Right ventricle myocardium inferior (tissue), 1 donor: Measurements from ENCODE around the gene ZNF157. TPM values are rescaled to one million over a fixed set of nuclear protein-coding genes. Genes with fewer than 3 reads are reported as not detected.
"Not testable (repeated sequence)": the region's sequence is repeated elsewhere in the genome, so short reads cannot be mapped to it uniquely, and the experiment has no call there.

Experiments
- ATAC-seq: fragments of 200-7000 bp; cut with Tn5 transposase; one replicate; pipeline ENCODE4 v1.9.1; 2020; ENCODE audit warnings: mild to moderate bottlenecking, moderate library complexity
- DNase-seq: peaks from one replicate; pipeline ENCODE4 v3.0.0; 2021; ENCODE audit errors: missing footprints
- intact Hi-C: fragments of 100-400 bp; cut with DNase I; formaldehyde crosslinking; loops from one replicate; pipeline ENCODE4 v1.11.0; 2022
- long read RNA-seq: library from polyadenylated mRNA; unstranded; transcript quantifications from one replicate; pipeline ENCODE4 v2.0.0, GENCODE V29; 2021
- total RNA-seq: library from RNA; stranded (reverse); fragmentation: NEBNext Ultra II Directional; extraction: Animal tissue kit (Norgen Biotek cat#: 25700); gene quantifications from one replicate; pipeline ENCODE4 v1.2.1, GENCODE V29; 2021
- donor health status: DM: no; HTN: yes; CAD: no; lungs with severe emphysema.

The ZNF157 gene
- total RNA-seq: not detected
- long read RNA-seq: 0 reads

DNA sequence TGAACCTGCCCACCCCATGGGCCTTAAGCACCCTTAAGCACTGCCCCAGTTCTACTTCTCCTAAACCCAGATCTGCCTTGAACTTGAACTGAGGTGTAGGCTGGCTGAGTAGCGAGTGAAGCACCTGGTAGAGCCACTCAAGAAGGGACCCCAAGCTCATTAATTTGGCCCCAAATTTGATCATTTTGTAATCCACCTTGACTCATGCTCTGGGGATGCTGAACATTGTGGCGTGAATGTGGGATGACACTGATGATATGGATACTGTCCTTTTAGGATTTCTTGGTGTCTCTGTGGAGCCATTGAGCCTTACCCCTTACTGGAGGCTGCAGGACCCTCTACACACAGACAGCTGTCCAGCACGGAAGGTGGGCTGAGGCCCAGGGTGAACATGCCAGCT lies at the start of gene ZNF157:
TSS of gene ZNF157 (plus strand) at position 301 of the 400 bp plus-strand sequence. CDS start at position 392, 91 bp downstream.
- intact Hi-C loops: no loop called here
- DNase-seq (no peak), ATAC-seq (no peak)

DNA sequence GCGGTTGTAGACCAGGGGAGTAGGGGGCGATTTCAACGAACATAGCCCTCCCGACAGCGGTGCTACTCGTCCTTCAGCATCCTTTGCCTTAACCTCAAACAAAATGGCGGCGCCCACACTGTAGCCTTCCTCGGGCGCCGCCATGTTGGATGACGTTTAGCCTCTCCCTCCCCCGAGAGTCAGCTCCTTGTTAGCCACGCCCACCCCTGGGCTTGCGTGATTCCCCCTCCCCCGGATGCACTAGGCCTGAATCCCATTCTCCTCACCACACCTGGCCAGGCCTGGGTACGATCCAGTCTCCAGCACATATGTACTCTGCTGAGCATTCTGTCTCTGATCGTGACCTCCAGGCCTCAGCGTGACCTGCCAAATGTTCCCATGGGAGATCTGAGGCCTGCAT lies 49.0 kb upstream of the ZNF157 start:
- no peak for DNase-seq
- intact Hi-C loops: no loop called here
- ATAC-seq: no peak

GRCh38 chrX:47321823-47322371 lies 48.5 kb upstream of the ZNF157 start:
- ATAC-seq (no peak), DNase-seq (no peak)
- intact Hi-C loops: no loop called here

- no peak for ATAC-seq
- no peak for DNase-seq
- intact Hi-C loops: no loop called here
Observed at GRCh38 chrX:47327902-47328301, 42.5 kb upstream of the ZNF157 start.

DNA sequence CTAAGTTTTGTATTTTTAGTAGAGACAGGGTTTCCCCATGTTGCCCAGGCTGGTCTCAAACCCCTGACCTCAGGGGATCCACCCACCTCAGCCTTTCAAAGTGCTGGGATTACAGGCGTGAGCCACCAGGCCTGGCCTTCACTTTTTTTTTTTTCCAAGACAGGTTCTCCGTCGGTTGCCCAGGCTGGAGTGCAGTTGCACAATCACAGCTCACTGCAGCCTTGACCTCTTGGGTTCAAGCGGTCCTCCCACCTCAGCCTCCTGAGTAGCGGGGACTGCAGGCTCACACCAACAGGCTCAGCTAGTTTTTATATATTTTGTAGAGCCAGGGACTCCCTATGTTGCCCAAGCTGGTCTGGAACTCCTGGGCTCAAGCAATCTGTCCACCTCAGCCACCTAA lies 37.6 kb upstream of the ZNF157 start:
- intact Hi-C loops, DNase-seq, ATAC-seq: not testable (repeated sequence)

DNA sequence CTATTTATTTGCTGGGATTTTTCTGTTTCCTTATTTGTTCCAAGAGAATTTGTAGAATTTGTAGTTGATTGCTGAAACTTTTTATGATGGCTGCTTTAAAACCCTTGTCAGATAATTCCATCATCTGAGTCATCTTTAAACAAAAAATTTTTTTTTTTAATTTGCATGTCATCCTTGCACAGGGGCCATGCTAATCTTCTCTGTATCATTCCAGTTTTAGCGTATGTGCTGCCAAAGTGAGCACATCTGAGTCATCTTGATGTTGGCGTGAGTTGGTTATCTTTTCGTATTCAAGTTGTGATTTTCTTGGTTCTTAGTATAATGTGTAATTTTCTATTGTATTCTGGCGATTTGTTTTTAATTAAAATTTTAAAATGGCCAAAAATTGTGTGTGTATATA lies 18.7 kb upstream of the ZNF157 start:
- intact Hi-C loops: no loop called here
- DNase-seq: no peak
- ATAC-seq: no peak

DNA sequence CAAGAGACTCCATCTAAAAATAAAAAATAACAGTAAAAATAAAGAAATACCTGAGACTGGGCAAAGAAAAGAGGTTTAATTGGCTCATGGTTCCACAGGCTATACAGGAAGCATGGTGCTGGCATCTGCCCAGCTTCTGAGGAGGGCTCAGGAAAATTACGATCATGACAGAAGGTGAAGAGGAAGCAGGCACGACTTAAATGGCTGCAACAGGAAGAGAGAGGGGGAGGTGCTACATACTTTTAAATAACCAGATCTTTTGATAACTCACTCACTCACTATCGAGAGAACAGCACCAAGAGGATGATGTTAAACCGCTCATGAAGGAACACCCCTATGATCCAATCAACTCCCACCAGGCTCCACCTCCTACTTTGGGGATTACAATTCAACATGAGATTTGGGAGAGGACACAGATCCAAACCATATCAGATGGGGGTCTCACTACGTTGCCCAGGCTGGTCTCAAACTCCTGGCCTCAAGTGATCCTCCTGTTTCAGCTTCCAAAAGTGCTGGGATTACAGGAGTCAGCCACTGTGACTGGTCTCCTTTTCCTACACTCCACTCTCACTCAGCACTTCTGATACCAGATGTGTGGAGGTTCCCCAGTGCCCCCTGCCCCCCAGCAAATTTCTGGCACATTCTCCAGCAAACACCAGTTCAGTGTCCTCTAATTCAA lies 11.9 kb upstream of the ZNF157 start:
- ATAC-seq (no peak), DNase-seq (no peak)
- intact Hi-C loops: no loop called here

DNA sequence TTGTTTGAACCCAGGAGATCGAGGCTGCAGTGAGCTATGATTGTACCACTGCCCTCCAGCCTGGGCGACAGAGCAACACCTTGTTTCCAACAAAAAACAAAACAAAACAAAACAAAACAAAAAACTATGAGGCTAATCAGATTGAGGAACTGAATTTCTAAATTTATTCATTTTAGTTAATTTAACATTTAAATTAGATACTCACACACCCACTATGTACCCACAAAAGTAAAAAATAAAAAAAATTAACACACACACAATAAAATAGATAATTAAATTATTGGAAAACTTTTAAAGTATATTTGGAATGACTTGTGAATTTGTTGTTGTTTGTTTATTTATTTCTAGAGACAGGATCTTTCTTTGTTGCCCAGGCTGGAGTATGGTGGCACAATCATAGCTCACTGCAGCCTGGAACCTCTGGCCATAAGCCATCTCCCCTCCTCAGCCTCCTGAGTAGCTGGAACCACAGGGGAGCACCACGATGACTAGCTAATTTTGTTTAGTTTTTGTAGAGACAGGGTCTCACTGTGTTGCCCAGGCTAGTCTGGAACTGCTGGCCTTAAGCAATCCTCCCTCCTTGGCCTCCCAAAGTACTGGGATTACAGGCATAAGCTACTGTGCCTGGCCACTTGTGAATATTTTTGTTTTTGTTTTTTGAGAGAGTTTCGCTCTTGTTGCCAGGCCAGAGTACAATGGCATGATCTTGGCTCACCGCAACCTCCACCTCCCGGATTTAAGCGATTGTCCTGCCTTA lies 9.8 kb upstream of the ZNF157 start:
- intact Hi-C loops: loop anchor here (5.0 kb wide), 1 partner anchor 128 kb away; the partner anchor contains the start of gene USP11
- ATAC-seq (no peak), DNase-seq (no peak)

DNA sequence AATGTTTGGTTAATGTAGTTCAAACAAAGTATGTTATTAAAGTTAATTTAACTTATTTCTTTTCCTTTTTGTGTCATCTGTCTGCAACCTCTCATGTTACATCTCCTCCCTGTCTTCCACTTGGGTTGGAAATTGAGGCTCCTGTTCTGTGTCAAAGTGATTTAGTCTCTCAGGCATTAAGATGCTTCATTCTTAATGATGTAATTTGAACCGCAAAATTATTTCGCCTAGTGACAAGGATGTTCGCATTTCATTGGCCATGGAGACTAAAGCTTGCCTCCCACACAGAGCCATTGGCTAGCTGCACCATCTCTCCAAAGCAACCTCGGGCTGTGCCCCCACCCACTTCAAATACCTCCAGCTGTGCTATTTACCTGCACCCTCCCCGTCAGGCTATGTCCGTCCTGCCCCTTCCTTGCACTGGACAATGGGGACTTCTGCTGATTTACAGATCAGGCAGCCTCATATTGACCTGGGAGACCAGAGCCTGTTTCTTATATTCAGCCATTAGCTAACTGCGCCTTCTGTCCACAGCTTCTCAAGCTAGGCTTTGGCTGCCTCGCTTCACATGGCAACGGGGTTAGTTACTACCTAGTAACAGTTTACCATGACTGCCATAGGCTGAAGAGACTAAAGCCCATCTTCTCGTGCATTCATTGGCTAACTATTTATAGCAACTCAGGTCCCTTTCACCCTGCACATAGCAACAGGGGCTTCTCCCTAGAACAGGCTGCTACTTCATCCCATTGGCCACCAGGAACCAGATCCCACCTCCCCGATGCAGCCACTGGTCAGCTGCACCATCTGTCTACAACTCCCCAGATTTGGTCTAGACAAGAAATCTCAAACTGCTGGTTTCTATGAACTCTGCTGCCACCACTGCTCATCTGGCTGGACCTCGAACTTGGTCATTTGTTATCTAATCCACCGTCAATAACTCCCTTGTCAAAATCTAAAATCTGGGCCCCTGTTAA lies 8.6 kb upstream of the ZNF157 start:
- peak; percentile 96 for ATAC-seq
- intact Hi-C loops: loop anchor here (5.0 kb wide), 1 partner anchor 130 kb away; the partner anchor contains the start of gene USP11
- DNase-seq: peak; percentile 74

DNA sequence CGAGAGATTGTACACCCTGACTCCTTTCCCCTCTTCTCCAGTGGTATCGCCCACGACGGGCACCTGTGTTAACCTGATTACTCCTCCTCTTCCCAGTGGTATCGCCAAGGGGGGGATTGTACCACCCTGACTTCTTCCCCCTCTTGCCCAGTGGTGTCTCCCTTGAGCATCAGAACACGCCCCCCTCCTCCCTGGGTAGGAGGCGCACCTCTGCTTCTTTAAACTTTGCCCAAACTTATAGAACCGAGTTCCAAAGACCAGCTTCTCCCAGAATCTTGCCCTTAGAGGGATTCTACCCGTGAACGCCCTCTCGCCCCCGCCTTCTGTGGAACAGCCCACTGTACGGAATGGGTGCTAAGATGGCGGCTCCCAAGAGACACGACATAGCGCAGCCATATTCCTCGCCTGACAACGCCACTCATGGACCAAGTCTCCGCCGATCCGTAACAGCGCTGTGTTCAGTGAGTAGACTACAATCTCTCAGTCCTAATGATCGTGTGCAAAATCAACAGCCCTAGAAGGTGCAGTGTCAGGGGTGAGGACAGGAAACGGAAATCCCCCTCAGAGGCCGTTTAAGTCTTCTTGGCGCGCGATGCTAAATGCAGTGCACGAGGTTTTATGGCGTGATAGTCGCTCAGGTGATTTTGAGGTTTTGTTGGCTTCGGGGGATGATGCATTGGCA lies 4.2 kb upstream of the ZNF157 start:
- intact Hi-C loops: no loop called here
- DNase-seq (peak; percentile 85), ATAC-seq (peak; percentile 79)

- intact Hi-C loops: no loop called here
- DNase-seq (no peak), ATAC-seq (no peak)
Observed at GRCh38 chrX:47373198-47373597, 2.8 kb downstream of the ZNF157 start.

- intact Hi-C loops: loop anchor here (5.0 kb wide), 1 partner anchor 142 kb away; no protein-coding TSS in a partner anchor
- ATAC-seq (no peak), DNase-seq (no peak)
Observed at GRCh38 chrX:47380268-47380667, 9.9 kb downstream of the ZNF157 start.

- intact Hi-C loops: loop anchor here (5.0 kb wide), 1 partner anchor 141 kb away; no protein-coding TSS in a partner anchor
- ATAC-seq, DNase-seq: not testable (repeated sequence)
Observed at GRCh38 chrX:47380837-47381236, 10.5 kb downstream of the ZNF157 start.

DNA sequence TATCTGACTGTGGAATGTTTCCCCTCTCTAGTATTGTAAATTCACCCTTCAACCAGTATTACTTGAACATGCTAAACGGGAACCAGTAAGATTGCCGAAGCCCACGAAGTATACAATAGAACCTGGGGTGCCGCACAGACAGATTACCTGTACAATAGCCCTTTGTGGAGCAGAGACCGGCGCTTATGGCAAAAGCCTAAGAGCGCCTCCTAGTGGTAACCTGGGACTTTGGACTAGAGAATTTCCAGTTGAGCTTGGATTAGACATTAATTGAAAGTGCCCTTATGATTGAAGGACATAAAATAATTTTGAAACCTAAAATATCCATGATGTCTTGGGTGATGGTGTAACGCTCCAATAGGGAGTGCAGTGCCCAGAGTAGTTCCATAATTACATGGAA lies 14.1 kb downstream of the ZNF157 start:
- intact Hi-C loops: loop anchor here (1.0 to 5.0 kb wide), 2 partner anchors 138 to 191 kb away; partner anchors contain the start of gene UBA1
- ATAC-seq (no peak), DNase-seq (no peak)

- intact Hi-C loops: no loop called here
- DNase-seq (no peak), ATAC-seq (no peak)
Observed at GRCh38 chrX:47390780-47391179, 20.4 kb downstream of the ZNF157 start.

GRCh38 chrX:47413179-47413594 lies 42.8 kb downstream of the ZNF157 start:
- ATAC-seq (no peak), DNase-seq (no peak)
- intact Hi-C loops: no loop called here

DNA sequence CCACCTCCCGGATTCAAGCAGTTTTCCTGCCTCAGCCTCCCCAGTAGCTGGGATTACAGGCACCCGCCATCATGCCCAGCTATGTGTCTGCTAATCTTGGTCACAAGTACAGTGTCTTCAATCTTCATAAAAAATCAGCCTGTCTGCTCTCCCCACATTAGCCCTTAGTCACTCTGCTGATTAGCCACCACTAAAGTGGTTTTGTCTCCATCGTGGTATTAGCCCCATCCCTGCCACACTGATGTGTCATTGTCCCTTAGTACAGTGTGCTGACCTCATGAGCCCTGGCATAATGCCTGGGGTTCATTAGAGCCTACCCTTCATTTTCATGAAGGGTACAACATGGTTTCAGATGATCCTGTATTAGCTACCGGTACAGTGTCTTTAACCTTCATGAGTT lies 49.9 kb downstream of the ZNF157 start:
- intact Hi-C loops: no loop called here
- no peak for DNase-seq
- no peak for ATAC-seq

- DNase-seq (no peak), ATAC-seq (no peak)
- intact Hi-C loops: no loop called here
Observed at GRCh38 chrX:47420962-47421361, 50.6 kb downstream of the ZNF157 start.
